Muscle layer of duodenum (tissue), 2 donors: ENCODE data around the gene ORC3.

Source experiments
- H3K27ac ChIP-seq: one replicate; pipeline ENCODE4 v1.7.0; 2013; ENCODE audit warnings: mild to moderate bottlenecking, low read length
- H3K27me3 ChIP-seq: one replicate; pipeline ENCODE4 v1.7.0; 2013; ENCODE audit warnings: low read depth, mild to moderate bottlenecking, control low read depth, low read length
- H3K36me3 ChIP-seq, 2 donors: one replicate each; pipeline ENCODE4 v1.7.0; 2013; ENCODE audit warnings: low read length in 2 of 2, control low read depth in 1 of 2, mild to moderate bottlenecking in 1 of 2; ENCODE audit not compliant: insufficient read depth in 2 of 2, control insufficient read depth in 1 of 2
- H3K4me1 ChIP-seq, 2 donors: one replicate each; pipeline ENCODE4 v1.7.0; 2013; ENCODE audit warnings: low read length in 2 of 2, mild to moderate bottlenecking in 2 of 2, control low read depth in 1 of 2, moderate library complexity in 1 of 2; ENCODE audit not compliant: insufficient read depth in 2 of 2, control insufficient read depth in 1 of 2
- H3K4me3 ChIP-seq, 2 donors: one replicate each; pipeline ENCODE4 v1.7.0; 2013; ENCODE audit warnings: low read length in 2 of 2, low read depth in 1 of 2, mild to moderate bottlenecking in 1 of 2
- H3K9me3 ChIP-seq, 2 donors: one replicate each; pipeline ENCODE4 v1.7.0; 2013; ENCODE audit warnings: low read length in 2 of 2, control low read depth in 1 of 2, mild to moderate bottlenecking in 1 of 2; ENCODE audit not compliant: control insufficient read depth in 1 of 2
- donor health status: healthy.

ORC3 gene

GRCh38 chr6:87572021-87572420 is 17.9 kb upstream of the ORC3 start:
- no peaks in the 10 kb centered on the region for H3K27me3 ChIP-seq
- H3K27ac ChIP-seq = no peak overlapping the region

GRCh38 chr6:87572883-87573282 is 17.1 kb upstream of the ORC3 start:
- Histone ChIP-seq H3K4me1 (peaks cover 3 to 26% of the 10 kb centered on the region in 2 donors), H3K4me3 (no peak overlapping the region), H3K27me3 (no peaks in the 10 kb centered on the region), H3K9me3 (no peaks in the 10 kb centered on the region), H3K27ac (no peak overlapping the region), H3K36me3 (peaks cover 6 to 7% of the 10 kb centered on the region in 2 donors)

More at GRCh38 chr6:87572021-87572420, 17.9 kb upstream of the ORC3 start:
- H3K36me3 ChIP-seq = peaks cover 6 to 7% of the 10 kb centered on the region in 2 donors
- H3K9me3 ChIP-seq = no peaks in the 10 kb centered on the region
- H3K4me1 ChIP-seq = peaks cover 3 to 26% of the 10 kb centered on the region in 2 donors
- no peak overlapping the region for H3K4me3 ChIP-seq

- H3K36me3 ChIP-seq = peaks cover under 1 to 2% of the 10 kb centered on the region in 2 donors
- H3K4me1 ChIP-seq = peaks cover 3 to 26% of the 10 kb centered on the region in 2 donors
- H3K27ac ChIP-seq = no peak overlapping the region
- no peaks in the 10 kb centered on the region for H3K9me3 ChIP-seq
- no peak overlapping the region for H3K4me3 ChIP-seq
- H3K27me3 ChIP-seq = no peaks in the 10 kb centered on the region
Observed at GRCh38 chr6:87573307-87574024, 16.5 kb upstream of the ORC3 start.

GRCh38 chr6:87574237-87574804 is 15.6 kb upstream of the ORC3 start:
- H3K4me3 ChIP-seq = no peak overlapping the region
- peaks cover 3 to 26% of the 10 kb centered on the region in 2 donors for H3K4me1 ChIP-seq
- H3K27ac ChIP-seq = no peak overlapping the region
- H3K9me3 ChIP-seq = no peaks in the 10 kb centered on the region
- H3K36me3 ChIP-seq = no peaks in the 10 kb centered on the region
- no peaks in the 10 kb centered on the region for H3K27me3 ChIP-seq

DNA sequence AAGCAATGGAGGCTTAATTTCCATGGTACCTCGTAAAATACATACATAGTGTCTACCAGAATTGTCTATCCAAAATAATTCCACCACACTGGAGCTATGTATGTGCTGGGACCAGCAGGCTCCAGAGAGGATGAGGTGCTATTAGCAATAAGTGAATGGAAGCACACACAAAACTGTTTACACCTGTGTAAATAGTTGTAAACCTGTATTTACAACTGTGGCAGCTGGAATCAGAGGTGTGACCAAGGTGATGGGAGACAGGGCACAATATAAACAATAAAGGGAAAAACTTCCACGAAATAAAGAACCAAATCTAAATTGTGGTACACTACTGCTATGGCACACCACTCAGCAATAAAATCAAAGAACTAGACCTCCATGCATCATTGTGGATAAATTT is 14.5 kb upstream of the ORC3 start:
- no peak overlapping the region for H3K27ac ChIP-seq
- peaks cover 3 to 26% of the 10 kb centered on the region in 2 donors for H3K4me1 ChIP-seq
- no peaks in the 10 kb centered on the region for H3K27me3 ChIP-seq
- H3K9me3 ChIP-seq = no peaks in the 10 kb centered on the region
- H3K36me3 ChIP-seq = peaks cover 0 to 4% of the 10 kb centered on the region in 2 donors
- no peak overlapping the region for H3K4me3 ChIP-seq

DNA sequence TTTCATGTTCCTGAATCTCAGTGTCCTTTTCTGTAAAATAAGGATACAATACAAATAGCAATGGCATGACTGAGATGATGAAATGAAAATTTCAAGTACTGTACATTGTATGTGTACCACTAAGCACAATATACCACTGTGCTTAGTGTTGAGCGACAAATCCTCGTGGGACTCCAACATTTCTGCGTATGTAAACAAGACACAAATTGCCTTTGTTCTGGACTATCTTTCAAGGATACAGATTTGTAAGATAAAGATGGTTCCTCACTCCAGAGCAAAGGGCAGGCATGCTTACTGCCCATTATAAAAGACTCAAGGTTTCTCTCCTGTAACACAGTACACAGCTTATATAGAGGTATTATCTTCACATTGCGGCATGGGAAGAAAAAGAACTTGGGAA is 6.1 kb upstream of the ORC3 start:
- H3K4me1 ChIP-seq = peaks cover 0 to 25% of the 10 kb centered on the region in 2 donors
- no peaks in the 10 kb centered on the region for H3K27me3 ChIP-seq
- no peaks in the 10 kb centered on the region for H3K9me3 ChIP-seq
- H3K4me3 ChIP-seq = no peak overlapping the region
- H3K27ac ChIP-seq = no peak overlapping the region
- H3K36me3 ChIP-seq = peaks cover 16 to 25% of the 10 kb centered on the region in 2 donors

- Histone ChIP-seq H3K27ac (no peak overlapping the region), H3K4me1 (peaks cover 10 to 40% of the 10 kb centered on the region in 2 donors), H3K27me3 (no peaks in the 10 kb centered on the region), H3K9me3 (no peaks in the 10 kb centered on the region), H3K4me3 (no peak overlapping the region), H3K36me3 (peaks cover 7 to 20% of the 10 kb centered on the region in 2 donors)
Observed at GRCh38 chr6:87586371-87587077, 3.4 kb upstream of the ORC3 start.

DNA sequence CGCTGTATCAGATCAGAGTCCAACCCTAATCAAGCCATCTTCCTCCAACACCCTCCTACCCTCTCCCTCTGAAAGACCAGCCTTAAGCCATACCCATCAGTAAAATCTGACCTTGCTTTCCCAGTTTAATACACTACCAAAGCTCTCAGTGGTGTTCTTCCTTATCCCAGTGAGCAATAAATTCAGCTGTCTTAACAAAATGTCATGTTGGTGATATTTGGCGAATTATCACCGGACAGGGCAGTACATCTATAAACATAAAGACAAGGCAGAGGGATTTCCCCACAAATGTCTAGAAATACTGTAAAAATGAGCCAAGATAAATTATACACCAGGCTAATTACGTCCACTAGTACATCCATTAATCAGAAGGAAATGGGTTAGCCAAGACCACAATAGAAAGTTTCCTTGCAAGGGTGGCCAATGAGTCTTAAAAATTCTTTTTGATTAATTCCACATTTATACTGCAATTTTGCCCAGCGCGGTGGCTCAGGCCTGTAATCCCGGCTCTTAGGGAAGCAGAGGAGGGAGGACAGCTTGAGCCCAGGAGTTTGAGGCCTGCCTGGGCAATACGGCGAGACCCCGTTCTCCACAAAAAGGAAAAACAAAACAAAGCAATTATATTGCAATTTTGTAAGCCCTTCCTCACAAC is 1.1 kb upstream of the ORC3 start:
- Histone ChIP-seq H3K27ac (peak overlapping the region; percentile 97), H3K36me3 (peaks cover 0 to 2% of the 10 kb centered on the region in 2 donors), H3K27me3 (no peaks in the 10 kb centered on the region), H3K4me3 (peak overlapping the region; percentile 94 to 100), H3K9me3 (no peaks in the 10 kb centered on the region), H3K4me1 (peaks cover 10 to 46% of the 10 kb centered on the region in 2 donors)

- peaks cover 10 to 46% of the 10 kb centered on the region in 2 donors for H3K4me1 ChIP-seq
- H3K36me3 ChIP-seq = peaks cover 5 to 10% of the 10 kb centered on the region in 2 donors
- H3K27ac ChIP-seq = peak overlapping the region; percentile 97
- no peaks in the 10 kb centered on the region for H3K9me3 ChIP-seq
- H3K27me3 ChIP-seq = no peaks in the 10 kb centered on the region
- peak overlapping the region; percentile 94 to 100 for H3K4me3 ChIP-seq
Observed at GRCh38 chr6:87590417-87590880, 514 bp downstream of the ORC3 start.

DNA sequence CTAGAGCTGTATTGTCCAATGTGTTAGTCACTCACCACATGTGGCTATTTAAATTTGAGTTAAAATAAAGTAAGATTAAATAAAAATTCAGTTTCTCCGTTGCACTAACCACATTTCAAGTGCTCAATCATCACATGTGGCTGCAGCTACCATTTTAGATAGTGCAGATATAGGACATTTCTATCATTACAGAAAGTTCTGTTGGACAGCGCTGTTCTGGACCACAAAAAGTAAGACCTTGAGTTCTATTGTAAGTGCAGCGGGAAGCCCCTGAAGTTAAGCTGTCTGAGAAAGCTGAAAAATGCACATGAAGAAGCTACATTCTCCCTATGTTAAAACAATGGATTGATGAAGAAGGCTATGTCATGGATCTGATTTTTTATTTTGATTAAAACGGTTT is 1.1 kb downstream of the ORC3 start:
- Histone ChIP-seq H3K36me3 (peaks cover 7 to 12% of the 10 kb centered on the region in 2 donors), H3K4me1 (peaks cover 10 to 46% of the 10 kb centered on the region in 2 donors), H3K27ac (no peak overlapping the region), H3K4me3 (peak overlapping the region; percentile 94 to 100), H3K27me3 (no peaks in the 10 kb centered on the region), H3K9me3 (no peaks in the 10 kb centered on the region)

- no peak overlapping the region for H3K4me3 ChIP-seq
- H3K27me3 ChIP-seq = no peaks in the 10 kb centered on the region
- H3K4me1 ChIP-seq = no peaks in the 10 kb centered on the region
- peaks cover 4 to 6% of the 10 kb centered on the region in 2 donors for H3K36me3 ChIP-seq
- no peaks in the 10 kb centered on the region for H3K9me3 ChIP-seq
- no peak overlapping the region for H3K27ac ChIP-seq
Observed at GRCh38 chr6:87600576-87600975, 10.6 kb downstream of the ORC3 start.
